ENCODE data around the gene FBXW9. TPM values are rescaled to one million over a fixed set of nuclear protein-coding genes. Genes with fewer than 3 reads are reported as not detected.

FBXW9 gene
- total and polyA plus RNA-seq, 7 experiments from 2014 or later = 2.5 to 8.6 (median 4.6) TPM

DNA sequence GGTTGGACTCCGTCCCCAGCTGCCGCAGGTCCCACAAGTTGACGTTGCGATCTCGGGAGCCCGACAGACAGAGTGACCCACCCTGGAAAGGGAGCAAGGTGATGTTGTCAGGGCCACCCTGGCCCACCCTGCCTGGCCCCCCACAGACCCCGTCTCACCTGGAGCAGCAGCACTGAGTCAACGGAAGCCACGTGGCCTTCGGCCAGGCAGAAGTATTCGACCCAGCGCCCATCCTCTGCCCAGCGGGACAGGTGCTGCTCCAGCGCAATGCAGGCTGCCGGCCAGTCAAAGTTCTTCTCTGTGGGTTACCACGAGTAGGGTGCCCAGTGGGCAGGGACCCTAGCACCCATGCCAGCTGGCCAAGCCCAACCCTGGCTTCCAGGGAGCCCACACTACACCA, 1.8 kb downstream of the FBXW9 start:
- CTCF ChIA-PET = interaction anchor here (0.5 to 1.3 kb wide), 2 partner anchors 17 to 20 kb away, joined by 3 read pairs; no protein-coding TSS in a partner anchor
- POLR2A ChIA-PET = interaction anchor here (2.6 to 3.7 kb wide), 2 partner anchors 14 to 98 kb away, joined by 12 to 19 read pairs; partner anchors contain the start of genes DHPS and JUNB
- DNase-seq (no peak), ATAC-seq (no peak)
- H3K4me1 ChIP-seq (ENCODE audit: control insufficient read depth in 2 of 2, insufficient read depth in 2 of 2, low read length in 2 of 2) = peaks cover 9 to 11% of the 10 kb centered on the region in 2 donors
- Mint-ChIP-seq H3K9me3 (peaks cover 0 to 4% (median 0%) of the 10 kb centered on the region in 11 donors), H3K27me3 (no peaks in the 10 kb centered on the region), H3K4me1 (peaks cover 3 to 15% (median 12%) of the 10 kb centered on the region in 7 donors), H3K4me3 (peak overlapping the region in 4 of 10 donors; percentile 20 to 40 (median 25)), H3K36me3 (peaks cover 0 to 4% (median 0%) of the 10 kb centered on the region in 5 donors), H3K27ac (no peak overlapping the region)
- intact Hi-C loops (cut with micrococcal nuclease) = no loop called here
- no peaks in the 10 kb centered on the region for H3K27me3 ChIP-seq (ENCODE audit: control insufficient read depth in 2 of 2, insufficient read depth in 2 of 2, low read length in 2 of 2)
- H3K27ac ChIP-seq (ENCODE audit: low read depth, low read length) = no peak overlapping the region
- H3K36me3 ChIP-seq (ENCODE audit: control insufficient read depth in 2 of 3, insufficient read depth in 3 of 3, low read length in 3 of 3) = peaks cover 0 to under 1% (median 0%) of the 10 kb centered on the region in 3 experiments
- H3K4me3 ChIP-seq (ENCODE audit: low read length) = no peak overlapping the region
- H3K9me3 ChIP-seq (ENCODE audit: control insufficient read depth in 2 of 3, low read length in 3 of 3) = no peaks in the 10 kb centered on the region

DNA sequence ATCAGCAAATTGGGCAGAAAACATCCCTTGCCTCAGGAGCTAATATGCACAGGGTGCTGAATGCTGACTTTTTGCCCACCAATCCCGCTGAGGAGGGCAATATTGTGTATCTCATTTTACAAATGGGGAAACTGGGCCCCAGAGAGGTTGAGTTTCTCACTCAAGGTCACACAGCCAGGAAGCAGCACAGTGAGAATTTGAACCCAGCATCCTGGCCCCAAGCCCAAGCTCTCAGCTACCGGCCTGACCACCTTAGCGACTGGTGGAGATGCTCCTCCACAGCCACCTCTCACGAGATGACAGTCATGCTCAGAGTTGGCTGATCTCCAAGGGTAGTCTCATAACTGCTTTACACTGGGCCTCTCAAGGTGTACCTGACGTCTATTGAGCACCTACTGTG, 3.5 kb downstream of the FBXW9 start:
- H3K27ac ChIP-seq (ENCODE audit: low read depth, low read length) = no peak overlapping the region
- DNase-seq (no peak), ATAC-seq (no peak)
- ChIA-PET POLR2A (no interaction called here), CTCF (interaction anchor here (0.6 to 1.1 kb wide), 2 partner anchors 64 to 177 kb away, joined by 3 read pairs; no protein-coding TSS in a partner anchor)
- intact Hi-C loops (cut with micrococcal nuclease) = no loop called here
- Mint-ChIP-seq H3K4me1 (peaks cover 1 to 10% (median 8%) of the 10 kb centered on the region in 7 donors), H3K27ac (no peak overlapping the region), H3K27me3 (no peaks in the 10 kb centered on the region), H3K36me3 (no peaks in the 10 kb centered on the region), H3K9me3 (peaks cover 0 to 4% (median 0%) of the 10 kb centered on the region in 11 donors), H3K4me3 (no peak overlapping the region)
- H3K4me1 ChIP-seq (ENCODE audit: control insufficient read depth in 2 of 2, insufficient read depth in 2 of 2, low read length in 2 of 2) = peaks cover 9 to 11% of the 10 kb centered on the region in 2 donors
- H3K27me3 ChIP-seq (ENCODE audit: control insufficient read depth in 2 of 2, insufficient read depth in 2 of 2, low read length in 2 of 2) = no peaks in the 10 kb centered on the region
- no peaks in the 10 kb centered on the region for H3K36me3 ChIP-seq (ENCODE audit: control insufficient read depth in 2 of 3, insufficient read depth in 3 of 3, low read length in 3 of 3)
- H3K4me3 ChIP-seq (ENCODE audit: low read length) = no peak overlapping the region
- no peaks in the 10 kb centered on the region for H3K9me3 ChIP-seq (ENCODE audit: control insufficient read depth in 2 of 3, low read length in 3 of 3)

DNA sequence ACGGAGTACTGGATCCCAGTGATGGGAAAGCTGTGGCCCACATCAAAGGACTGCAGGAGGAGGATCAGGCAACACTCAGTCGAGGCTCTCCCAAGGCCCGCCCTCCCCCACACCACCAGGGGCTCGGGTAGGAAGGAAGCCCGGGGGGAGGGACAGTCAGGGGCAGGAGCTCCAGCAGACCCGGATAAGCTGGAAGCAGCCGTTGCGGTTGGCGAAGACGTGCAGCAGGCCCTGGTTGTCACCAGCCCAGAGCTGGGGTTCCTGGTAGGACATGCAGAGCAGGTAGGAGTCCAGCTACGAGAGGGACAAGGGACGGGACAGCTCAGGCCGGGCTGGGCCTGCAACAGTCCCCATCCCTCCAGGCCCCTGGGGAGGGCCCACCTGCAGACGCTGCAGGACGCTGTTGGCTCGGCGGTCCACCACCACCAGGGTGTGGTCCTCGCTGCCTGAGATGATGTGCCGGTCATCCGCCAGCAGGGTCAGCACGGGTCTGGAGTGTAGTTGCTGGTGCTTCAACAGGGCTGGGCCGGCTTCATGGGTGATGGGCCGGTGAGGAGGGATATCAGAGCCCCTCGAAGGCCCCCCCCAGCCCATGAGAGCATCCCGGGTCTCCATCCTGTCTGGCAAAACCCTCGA, 6.7 kb downstream of the FBXW9 start:
- no peak overlapping the region for H3K4me3 ChIP-seq (ENCODE audit: low read length)
- no peaks in the 10 kb centered on the region for H3K36me3 Mint-ChIP-seq
- CTCF ChIA-PET = no interaction called here
- H3K9me3 ChIP-seq (ENCODE audit: control insufficient read depth in 2 of 3, low read length in 3 of 3) = no peaks in the 10 kb centered on the region
- no peak overlapping the region for H3K4me3 Mint-ChIP-seq
- H3K27me3 Mint-ChIP-seq = no peaks in the 10 kb centered on the region
- H3K4me1 Mint-ChIP-seq = peaks cover 0 to 3% (median 0%) of the 10 kb centered on the region in 7 donors
- H3K27me3 ChIP-seq (ENCODE audit: control insufficient read depth in 2 of 2, insufficient read depth in 2 of 2, low read length in 2 of 2) = no peaks in the 10 kb centered on the region
- no peaks in the 10 kb centered on the region for H3K4me1 ChIP-seq (ENCODE audit: control insufficient read depth in 2 of 2, insufficient read depth in 2 of 2, low read length in 2 of 2)
- H3K27ac ChIP-seq (ENCODE audit: low read depth, low read length) = no peak overlapping the region
- no peaks in the 10 kb centered on the region for H3K36me3 ChIP-seq (ENCODE audit: control insufficient read depth in 2 of 3, insufficient read depth in 3 of 3, low read length in 3 of 3)
- no peak overlapping the region for H3K27ac Mint-ChIP-seq
- POLR2A ChIA-PET = no interaction called here
- H3K9me3 Mint-ChIP-seq = no peaks in the 10 kb centered on the region
- peak; percentile 14 for ATAC-seq
- DNase-seq = no peak
- intact Hi-C loops (cut with micrococcal nuclease) = loop anchor here in 1 of 2 donors (10.0 kb wide), 1 partner anchor 1165 kb away; the partner anchor contains the start of gene ECSIT

DNA sequence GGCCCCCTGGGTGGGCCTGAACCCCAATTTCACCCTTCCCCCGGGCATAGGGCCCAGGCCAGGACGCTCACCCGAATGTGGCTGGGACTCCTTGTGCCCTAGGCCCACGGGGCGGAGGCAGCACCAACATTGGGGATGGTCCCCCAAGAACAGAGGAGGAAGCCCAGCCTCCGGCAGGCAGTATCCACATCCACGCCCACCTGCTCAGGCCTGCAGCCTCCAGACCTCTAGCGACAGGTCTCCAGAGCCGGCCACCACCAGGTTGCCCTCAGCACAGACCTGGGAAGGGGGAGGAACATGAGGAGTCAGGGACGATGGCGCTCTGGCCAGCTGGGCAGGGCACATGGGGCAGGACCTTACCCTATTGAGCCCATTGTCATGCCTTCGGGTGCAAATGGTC, 7.4 kb downstream of the FBXW9 start:
- ChIA-PET POLR2A (no interaction called here), CTCF (no interaction called here)
- Mint-ChIP-seq H3K27me3 (no peaks in the 10 kb centered on the region), H3K9me3 (no peaks in the 10 kb centered on the region), H3K36me3 (no peaks in the 10 kb centered on the region), H3K4me1 (peaks cover 0 to 3% (median 0%) of the 10 kb centered on the region in 7 donors), H3K27ac (no peak overlapping the region), H3K4me3 (no peak overlapping the region)
- Histone ChIP-seq H3K36me3 (ENCODE audit: control insufficient read depth in 2 of 3, insufficient read depth in 3 of 3, low read length in 3 of 3) (no peaks in the 10 kb centered on the region), H3K27ac (ENCODE audit: low read depth, low read length) (no peak overlapping the region), H3K27me3 (ENCODE audit: control insufficient read depth in 2 of 2, insufficient read depth in 2 of 2, low read length in 2 of 2) (no peaks in the 10 kb centered on the region), H3K4me1 (ENCODE audit: control insufficient read depth in 2 of 2, insufficient read depth in 2 of 2, low read length in 2 of 2) (no peaks in the 10 kb centered on the region), H3K4me3 (ENCODE audit: low read length) (no peak overlapping the region), H3K9me3 (ENCODE audit: control insufficient read depth in 2 of 3, low read length in 3 of 3) (no peaks in the 10 kb centered on the region)
- ATAC-seq (no peak), DNase-seq (no peak)
- intact Hi-C loops (cut with micrococcal nuclease) = loop anchor here in 1 of 2 donors (10.0 kb wide), 1 partner anchor 1164 kb away; the partner anchor contains the start of gene ECSIT

DNA sequence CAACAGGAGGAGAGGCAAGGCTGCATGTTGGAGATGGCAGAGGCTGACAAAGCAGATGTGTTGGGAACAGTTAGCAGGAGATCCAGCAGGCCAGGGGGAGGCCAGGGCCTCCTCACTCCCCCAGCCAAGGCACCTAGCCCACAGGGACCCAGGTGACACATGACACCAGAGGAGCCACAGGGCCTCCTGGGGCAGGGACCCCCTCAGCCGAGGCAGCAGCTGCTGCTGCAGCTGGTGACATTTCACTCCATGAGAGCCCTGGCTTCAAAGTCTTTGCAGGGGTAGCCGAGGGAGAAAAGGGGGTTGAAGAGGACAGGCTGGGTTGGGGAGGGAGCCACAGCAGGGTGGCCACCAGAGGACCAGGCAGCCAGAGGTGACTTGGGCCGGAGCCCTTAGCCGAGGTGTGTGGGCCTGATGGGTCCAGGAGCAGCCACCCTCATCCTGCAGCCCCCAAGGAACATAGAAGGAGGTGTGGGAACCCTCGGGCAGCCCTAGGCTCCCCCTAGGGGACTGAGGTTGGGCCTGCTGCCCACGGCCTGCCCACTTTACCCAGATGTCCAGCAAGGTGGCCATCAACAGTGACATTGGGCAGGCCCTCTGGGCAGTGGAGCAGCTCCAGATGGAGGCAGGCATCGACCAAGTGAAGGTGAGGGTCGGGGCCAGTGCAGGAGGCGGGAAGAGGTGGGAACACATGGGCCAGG, 8.8 kb downstream of the FBXW9 start, which contains the start of gene GNG14:
Gene GNG14, plus strand, starts transcription at position 503 of the 701 bp plus-strand sequence. Its CDS starts 51 bp downstream, at position 554.
- Mint-ChIP-seq H3K4me1 (peaks cover 0 to 5% (median 0%) of the 10 kb centered on the region in 7 donors), H3K9me3 (no peaks in the 10 kb centered on the region), H3K27ac (no peak within 1 kb of the TSS), H3K4me3 (no peak within 1 kb of the TSS), H3K36me3 (no peaks in the 10 kb centered on the region), H3K27me3 (no peaks in the 10 kb centered on the region)
- H3K4me3 ChIP-seq (ENCODE audit: low read length) = no peak within 1 kb of the TSS
- H3K9me3 ChIP-seq (ENCODE audit: control insufficient read depth in 2 of 3, low read length in 3 of 3) = no peaks in the 10 kb centered on the region
- no peaks in the 10 kb centered on the region for H3K4me1 ChIP-seq (ENCODE audit: control insufficient read depth in 2 of 2, insufficient read depth in 2 of 2, low read length in 2 of 2)
- CTCF ChIA-PET = interaction anchor here (0.7 kb wide), 1 partner anchor 109 kb away, joined by 3 read pairs; no protein-coding TSS in a partner anchor
- POLR2A ChIA-PET = interaction anchor here (0.8 kb wide), 1 partner anchor 1733 kb away, joined by 3 read pairs; no protein-coding TSS in a partner anchor
- H3K27ac ChIP-seq (ENCODE audit: low read depth, low read length) = no peak within 1 kb of the TSS
- no peaks in the 10 kb centered on the region for H3K36me3 ChIP-seq (ENCODE audit: control insufficient read depth in 2 of 3, insufficient read depth in 3 of 3, low read length in 3 of 3)
- DNase-seq (no peak), ATAC-seq (no peak)
- intact Hi-C loops (cut with micrococcal nuclease) = loop anchor here in 1 of 2 donors (10.0 kb wide), 1 partner anchor 1163 kb away; the partner anchor contains the start of gene ECSIT
- no peaks in the 10 kb centered on the region for H3K27me3 ChIP-seq (ENCODE audit: control insufficient read depth in 2 of 2, insufficient read depth in 2 of 2, low read length in 2 of 2)

DNA sequence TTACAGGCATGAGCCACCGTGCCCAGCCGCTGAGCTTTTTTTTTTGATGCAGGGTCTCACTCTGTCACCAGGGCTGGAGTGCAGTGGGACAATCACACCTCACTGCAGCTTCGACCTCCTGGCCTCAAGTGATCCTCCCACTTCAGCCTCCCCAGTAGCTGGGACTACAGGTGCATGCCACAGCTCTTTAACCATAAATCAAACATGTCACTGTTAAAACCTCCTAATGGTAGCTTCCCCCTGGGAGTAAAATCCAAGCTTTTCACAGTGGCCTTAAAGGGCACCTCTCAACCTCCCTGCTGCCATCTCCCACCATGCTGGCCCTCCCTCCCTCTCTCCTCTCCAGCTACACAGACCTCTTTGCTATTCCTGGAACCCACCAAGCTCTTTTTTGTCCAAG, 10.6 kb downstream of the FBXW9 start:
- Mint-ChIP-seq H3K36me3 (peaks cover 0 to 6% (median 5%) of the 10 kb centered on the region in 5 donors), H3K27ac (peak overlapping the region in 1 of 9 donors; percentile 33), H3K9me3 (peaks cover 0 to 4% (median 0%) of the 10 kb centered on the region in 11 donors), H3K27me3 (no peaks in the 10 kb centered on the region), H3K4me3 (no peak overlapping the region), H3K4me1 (peaks cover 4 to 11% (median 7%) of the 10 kb centered on the region in 7 donors)
- POLR2A ChIA-PET = interaction anchor here (0.7 to 0.9 kb wide), 2 partner anchors 10 to 75 kb away, joined by 3 read pairs; partner anchors contain the start of gene FBXW9
- Histone ChIP-seq H3K27ac (ENCODE audit: low read depth, low read length) (no peak overlapping the region), H3K4me3 (ENCODE audit: low read length) (no peak overlapping the region), H3K36me3 (ENCODE audit: control insufficient read depth in 2 of 3, insufficient read depth in 3 of 3, low read length in 3 of 3) (peaks cover 0 to 4% (median 0%) of the 10 kb centered on the region in 3 experiments), H3K27me3 (ENCODE audit: control insufficient read depth in 2 of 2, insufficient read depth in 2 of 2, low read length in 2 of 2) (no peaks in the 10 kb centered on the region), H3K9me3 (ENCODE audit: control insufficient read depth in 2 of 3, low read length in 3 of 3) (no peaks in the 10 kb centered on the region), H3K4me1 (ENCODE audit: control insufficient read depth in 2 of 2, insufficient read depth in 2 of 2, low read length in 2 of 2) (peaks cover 0 to 2% of the 10 kb centered on the region in 2 donors)
- DNase-seq (no peak), ATAC-seq (no peak)
- intact Hi-C loops (cut with micrococcal nuclease) = loop anchor here in 1 of 2 donors (10.0 kb wide), 1 partner anchor 1161 kb away; the partner anchor contains the start of gene ECSIT
- CTCF ChIA-PET = interaction anchor here (0.6 kb wide), 1 partner anchor 394 kb away, joined by 3 read pairs; no protein-coding TSS in a partner anchor

Measured in naive thymus-derived CD4-positive, alpha-beta T cell (primary cell).